T-helper 2 cell treated with Interferon-gamma antibody and Interleukin-4, amounts not matched to agents 100 ng/mL and 5 ng/mL, for 36 hours (primary cell): ENCODE data around the gene ANKRD37. TPM values are rescaled to one million over a fixed set of nuclear protein-coding genes. Genes with fewer than 3 reads are reported as not detected.
"Not testable (repeated sequence)": the region's sequence is repeated elsewhere in the genome, so short reads cannot be mapped to it uniquely, and the experiment has no call there.

Experiments
- intact Hi-C: fragments of 100-400 bp; cut with micrococcal nuclease; formaldehyde crosslinking; loops from one replicate; pipeline ENCODE4 v1.15.1; 2023
- total RNA-seq: library from RNA; stranded (reverse); gene quantifications from 2 replicates; pipeline ENCODE4 v1.2.3, GENCODE V29; 2022

ANKRD37 gene
- total RNA-seq, result 11.2 TPM in 2 replicates

- intact Hi-C loops, result loop anchor here (1.0 to 5.0 kb wide), 8 partner anchors 28 to 1738 kb away; partner anchors contain the start of genes ACSL1, CASP3, CCDC110 and CYP4V2
These were observed at the start of gene ANKRD37 for GRCh38 chr4:185396724-185397385. Gene ANKRD37, plus strand, starts transcription at chr4:185396841. Its CDS starts 83 bp downstream, at chr4:185396924.

- intact Hi-C loops, result no loop called here
These were observed 49.6 kb upstream of the ANKRD37 start for GRCh38 chr4:185346975-185347601.

- intact Hi-C loops, result no loop called here
These were observed 45.0 kb upstream of the ANKRD37 start for GRCh38 chr4:185351691-185352090.

- intact Hi-C loops, result no loop called here
These were observed 44.4 kb upstream of the ANKRD37 start for GRCh38 chr4:185352202-185352601.

GRCh38 chr4:185352741-185353140, 43.9 kb upstream of the ANKRD37 start:
- intact Hi-C loops, result no loop called here

- intact Hi-C loops, result no loop called here
These were observed 39.4 kb upstream of the ANKRD37 start for GRCh38 chr4:185357211-185357610.

GRCh38 chr4:185357733-185358440, 38.8 kb upstream of the ANKRD37 start:
- intact Hi-C loops, result no loop called here

- intact Hi-C loops, result no loop called here
These were observed 38.1 kb upstream of the ANKRD37 start for GRCh38 chr4:185358514-185358913.

GRCh38 chr4:185358959-185359358, 37.7 kb upstream of the ANKRD37 start:
- intact Hi-C loops, result no loop called here

GRCh38 chr4:185359767-185360446, 36.7 kb upstream of the ANKRD37 start:
- intact Hi-C loops, result no loop called here

- intact Hi-C loops, result no loop called here
These were observed 34.8 kb upstream of the ANKRD37 start for GRCh38 chr4:185361872-185362271.

- intact Hi-C loops, result not testable (repeated sequence)
These were observed 34.1 kb upstream of the ANKRD37 start for GRCh38 chr4:185362570-185362969.

GRCh38 chr4:185363251-185363650, 33.4 kb upstream of the ANKRD37 start:
- intact Hi-C loops, result no loop called here

- intact Hi-C loops, result no loop called here
These were observed 31.8 kb upstream of the ANKRD37 start for GRCh38 chr4:185364886-185365285.

- intact Hi-C loops, result no loop called here
These were observed 26.9 kb upstream of the ANKRD37 start for GRCh38 chr4:185369731-185370130.

GRCh38 chr4:185370268-185370949, 26.2 kb upstream of the ANKRD37 start:
- intact Hi-C loops, result no loop called here

GRCh38 chr4:185371702-185372101, 24.9 kb upstream of the ANKRD37 start:
- intact Hi-C loops, result no loop called here

- intact Hi-C loops, result no loop called here
These were observed 22.6 kb upstream of the ANKRD37 start for GRCh38 chr4:185374027-185374426.

GRCh38 chr4:185374573-185374972, 22.1 kb upstream of the ANKRD37 start:
- intact Hi-C loops, result no loop called here

- intact Hi-C loops, result no loop called here
These were observed 18.4 kb upstream of the ANKRD37 start for GRCh38 chr4:185378264-185378663.
